HG02763 (cell line): Measurements from ENCODE around the gene MITF.

Source experiments
- ATAC-seq: cut with Tn5 transposase; IDR thresholded peaks from one replicate; pipeline ENCODE4 v1.9.1; 2021; ENCODE audit warnings: mild to moderate bottlenecking, moderate library complexity; ENCODE audit not compliant: unreplicated experiment

Gene MITF

DNA sequence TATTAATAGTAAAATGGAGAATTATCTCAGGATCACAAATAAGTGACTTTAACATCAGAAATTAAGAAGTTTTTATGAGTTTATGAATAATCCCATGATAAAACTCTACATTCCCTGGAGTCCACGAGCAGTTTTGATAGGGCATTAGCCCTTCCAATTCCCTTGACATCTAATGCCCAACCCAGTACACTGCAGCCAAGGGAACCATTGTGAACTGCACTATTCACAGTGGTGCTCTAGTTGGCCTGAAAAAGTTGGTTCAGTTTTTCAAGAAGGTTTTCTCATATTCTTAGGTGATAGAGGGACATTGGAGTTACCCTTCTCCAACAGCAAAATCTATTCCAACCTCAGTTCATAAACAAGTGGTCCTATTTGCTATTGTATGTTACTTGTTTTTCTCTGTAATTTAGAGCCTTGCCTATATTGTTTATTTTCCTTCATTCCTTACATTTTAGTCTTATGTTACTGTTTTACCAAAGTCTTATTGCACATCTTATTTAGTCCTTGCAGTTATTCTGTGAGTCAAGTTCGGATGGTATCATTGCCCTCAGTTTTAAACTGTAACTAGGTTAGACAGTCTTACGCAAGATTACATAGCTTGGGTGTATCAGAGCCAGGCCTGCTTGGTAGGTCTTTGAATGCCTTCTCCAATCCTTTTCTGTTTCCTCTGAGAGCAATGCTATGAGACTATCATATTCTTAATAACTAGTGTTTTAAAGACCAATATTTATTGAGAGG lies 202.3 kb downstream of the MITF start:
- ATAC-seq, result no peak

DNA sequence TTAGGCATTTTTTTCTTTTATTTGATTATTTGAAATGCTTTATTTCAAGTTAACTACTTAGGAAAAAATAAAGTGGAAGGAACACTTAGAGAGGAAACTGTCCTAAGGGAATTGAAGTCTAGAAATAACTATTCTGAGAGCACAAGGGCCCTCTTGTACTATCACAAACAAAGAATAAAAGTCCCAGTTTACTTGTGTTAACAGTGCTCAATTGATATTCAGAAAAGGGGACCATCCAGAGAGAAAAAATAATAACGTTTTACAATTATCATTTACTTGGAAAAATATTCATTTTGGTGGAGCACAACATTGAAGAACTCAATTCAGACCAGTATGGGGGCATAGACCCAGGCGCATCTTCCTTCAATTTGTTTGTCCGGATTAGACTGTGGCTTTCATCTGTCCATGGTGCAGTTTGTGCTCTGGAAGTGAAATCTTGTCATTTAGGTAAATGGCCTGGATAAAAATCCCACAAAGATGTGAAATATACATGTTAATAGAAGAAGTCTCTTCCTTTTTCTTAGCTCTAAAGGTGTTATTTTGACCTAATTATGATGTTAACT lies 205.7 kb downstream of the MITF start:
- ATAC-seq, result no peak

DNA sequence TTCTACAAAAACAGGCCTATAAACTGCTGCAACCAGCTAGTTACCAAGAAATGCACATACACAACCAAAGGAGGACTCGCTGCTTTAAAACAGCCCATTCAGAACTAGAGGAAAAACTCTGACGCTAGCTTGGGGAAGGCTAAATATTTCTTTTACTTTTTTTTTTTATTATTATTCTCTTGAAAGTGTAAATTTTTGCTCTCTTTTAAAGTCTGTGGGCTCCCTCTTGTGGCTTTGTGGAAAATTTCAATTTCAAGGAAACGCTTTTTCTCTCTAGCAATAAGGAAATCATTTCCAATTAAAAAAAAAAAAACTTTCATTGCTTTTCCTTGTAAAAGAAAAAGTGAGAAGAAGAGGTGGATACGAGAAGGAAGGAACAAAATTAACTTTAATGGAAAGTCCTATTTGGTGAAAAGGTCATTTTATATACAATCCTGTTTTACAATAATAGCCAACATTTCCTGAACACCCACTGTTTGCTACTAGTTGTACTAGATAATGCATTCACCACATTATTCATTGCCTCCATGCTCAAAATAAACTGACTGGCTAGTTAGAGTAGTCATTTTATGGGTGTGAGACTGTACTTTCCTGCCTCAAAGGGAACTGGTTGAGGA lies 209.1 kb downstream of the MITF start:
- ATAC-seq, result no peak

DNA sequence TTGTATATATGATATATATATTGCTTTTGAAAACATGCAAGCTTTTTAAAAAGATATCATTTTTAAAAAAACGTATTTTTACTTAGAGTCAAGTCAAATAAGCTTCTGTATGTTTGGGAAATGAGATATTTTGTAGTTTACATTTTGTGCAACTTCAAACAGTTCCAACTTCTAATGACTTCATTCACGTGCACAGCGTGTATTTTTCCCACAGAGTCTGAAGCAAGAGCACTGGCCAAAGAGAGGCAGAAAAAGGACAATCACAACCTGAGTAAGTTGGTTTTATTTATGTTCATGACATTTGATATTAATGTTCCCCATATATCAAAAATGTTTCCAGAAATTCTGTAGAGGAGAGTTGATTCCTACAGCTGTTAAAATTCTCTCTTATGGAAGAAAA lies 212.4 kb downstream of the MITF start:
- no peak for ATAC-seq

DNA sequence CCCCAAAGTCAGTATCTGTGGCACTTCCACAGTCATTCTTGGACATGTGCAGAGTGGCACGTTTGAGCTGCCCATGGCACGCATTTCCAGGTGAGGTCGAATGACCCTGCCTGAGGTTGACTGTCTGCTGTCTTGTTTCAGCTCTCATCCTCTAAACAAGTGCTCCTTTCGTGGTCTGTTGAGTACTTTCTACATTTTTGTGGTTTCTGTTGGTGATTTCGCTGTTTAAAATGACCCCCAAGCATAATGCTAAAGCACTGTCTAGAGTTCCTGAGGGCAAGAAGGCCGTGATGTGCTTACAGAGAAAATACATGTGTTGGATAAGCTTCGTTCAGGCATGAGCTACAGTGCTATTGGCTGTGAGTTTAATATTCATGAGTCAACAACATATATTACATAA lies 220.3 kb downstream of the MITF start:
- no peak for ATAC-seq

DNA sequence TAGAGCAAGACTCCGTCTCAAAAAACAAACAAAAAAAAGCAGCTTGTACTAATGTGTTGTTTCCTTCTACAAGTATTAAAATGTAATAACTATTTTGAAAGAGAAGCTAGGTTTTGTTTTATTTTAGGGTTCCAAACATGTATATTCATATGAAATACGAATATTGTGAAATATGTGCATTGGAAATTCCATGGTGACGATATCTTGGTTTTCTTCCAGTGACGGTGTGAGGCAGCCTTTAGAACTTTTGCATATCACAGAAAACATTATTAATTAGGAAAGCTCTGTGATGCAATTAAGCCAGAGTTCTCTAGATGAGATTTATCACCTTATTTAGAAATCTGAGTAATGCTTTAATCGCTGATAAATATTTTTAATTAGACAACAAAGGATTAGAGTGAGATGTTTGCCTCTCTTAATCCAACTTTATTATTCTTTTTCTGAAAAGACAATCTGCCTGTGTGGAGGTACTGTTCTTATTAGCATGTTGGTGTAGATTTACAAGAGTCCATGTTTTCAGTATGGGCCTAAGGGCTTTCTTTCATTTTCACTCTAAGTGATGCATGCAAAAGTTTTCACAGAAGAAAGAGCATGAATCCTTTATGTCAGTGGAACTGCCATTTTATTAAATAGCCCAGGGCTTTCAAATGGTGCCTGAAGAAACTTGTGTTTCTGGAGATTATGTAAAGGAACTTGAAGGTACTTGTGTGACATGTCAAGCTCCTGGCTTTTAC lies 222.6 kb downstream of the MITF start:
- ATAC-seq, result no peak

DNA sequence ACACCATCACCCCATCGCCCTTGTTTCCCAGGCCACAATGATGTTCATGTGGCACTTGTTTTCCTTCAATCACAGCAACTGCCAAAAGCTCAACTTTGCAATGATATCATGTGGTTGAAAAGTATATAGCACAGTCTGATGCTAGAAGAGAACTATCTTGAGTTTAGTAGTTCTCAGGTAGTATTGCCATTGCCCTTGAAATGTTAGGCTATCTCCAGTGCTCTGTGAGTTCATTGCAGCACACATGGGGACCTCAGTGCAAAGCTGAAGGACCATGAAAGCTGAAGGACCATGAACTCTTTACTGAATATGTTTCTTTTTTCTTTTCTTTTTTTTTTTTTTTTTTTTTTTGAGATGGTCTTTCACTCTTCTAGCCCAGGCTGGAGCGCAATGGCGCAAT lies 224.4 kb downstream of the MITF start:
- no peak for ATAC-seq

DNA sequence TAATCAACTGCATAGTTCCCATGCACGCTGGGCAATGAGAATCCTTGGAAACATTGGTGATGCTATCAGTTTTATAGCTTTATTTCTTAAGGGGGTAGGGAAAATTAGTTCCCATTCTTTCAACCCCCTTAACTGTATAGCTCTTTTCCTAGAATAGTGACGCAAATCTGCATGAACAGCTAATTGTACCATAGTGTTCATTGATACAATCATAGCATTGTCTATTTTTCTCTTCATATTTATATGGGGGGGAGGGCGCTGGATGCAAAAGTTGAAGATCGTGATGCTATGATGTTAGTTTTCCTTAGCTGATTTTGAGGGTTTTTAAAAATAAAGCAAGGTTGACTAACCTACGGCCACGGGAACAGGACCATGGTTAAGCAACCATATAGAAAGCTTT lies 227.9 kb downstream of the MITF start:
- no peak for ATAC-seq

DNA sequence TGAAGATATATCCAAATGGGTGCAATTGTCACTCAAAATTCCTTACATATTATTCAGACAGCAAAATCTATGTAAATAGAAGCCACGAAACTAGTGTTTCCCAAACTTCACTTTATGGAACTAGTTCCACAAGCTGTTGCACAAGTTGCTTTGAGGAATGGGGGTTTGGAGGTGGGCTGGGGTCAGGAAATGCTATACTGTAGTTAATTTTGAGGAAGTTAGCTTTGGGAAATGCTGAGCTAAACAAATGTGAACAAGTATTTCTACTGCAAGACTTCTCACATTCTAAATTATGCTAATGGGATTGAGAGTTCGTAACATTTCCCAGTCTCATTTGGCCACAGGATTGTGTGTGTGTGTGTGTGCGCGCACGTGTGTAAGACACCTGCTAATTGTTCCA lies 231.6 kb downstream of the MITF start:
- ATAC-seq, result no peak

DNA sequence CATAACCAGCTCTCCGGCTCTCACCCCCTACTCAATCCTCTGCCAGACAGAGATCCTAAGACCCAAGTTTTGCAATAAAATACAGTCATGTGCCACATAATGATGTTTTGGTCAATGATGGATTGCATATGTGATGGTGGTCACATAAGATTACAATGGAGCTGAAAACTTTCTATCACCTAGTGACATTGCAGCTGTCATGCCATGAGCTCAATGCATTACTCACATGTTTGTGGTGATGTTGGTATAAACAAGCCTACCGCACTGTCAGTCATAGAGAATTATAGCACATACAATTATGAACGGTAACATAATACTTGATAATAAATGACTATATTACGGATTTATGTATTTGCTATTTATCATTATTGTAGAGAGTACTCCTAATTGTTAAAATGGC lies 233.4 kb downstream of the MITF start:
- ATAC-seq, result no peak

DNA sequence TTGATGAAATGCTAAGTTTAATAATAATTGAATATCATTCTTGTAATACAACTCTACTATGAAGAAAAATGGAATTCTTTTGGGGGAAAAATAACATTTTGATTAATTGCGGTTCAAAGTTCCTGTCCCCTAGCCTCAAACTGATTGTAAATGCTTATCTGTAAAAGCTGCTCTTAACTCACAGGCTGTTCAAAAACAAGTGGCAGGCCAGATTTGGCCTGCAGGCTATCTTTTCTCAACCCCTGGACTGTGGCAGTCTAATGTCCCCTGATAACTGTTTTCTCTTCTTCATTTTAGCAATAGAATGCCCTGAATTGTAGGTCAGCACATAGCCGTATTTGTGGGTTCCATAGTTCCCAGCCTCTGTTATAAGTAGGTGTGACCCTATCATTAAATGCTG lies 236.8 kb downstream of the MITF start:
- ATAC-seq, result no peak

DNA sequence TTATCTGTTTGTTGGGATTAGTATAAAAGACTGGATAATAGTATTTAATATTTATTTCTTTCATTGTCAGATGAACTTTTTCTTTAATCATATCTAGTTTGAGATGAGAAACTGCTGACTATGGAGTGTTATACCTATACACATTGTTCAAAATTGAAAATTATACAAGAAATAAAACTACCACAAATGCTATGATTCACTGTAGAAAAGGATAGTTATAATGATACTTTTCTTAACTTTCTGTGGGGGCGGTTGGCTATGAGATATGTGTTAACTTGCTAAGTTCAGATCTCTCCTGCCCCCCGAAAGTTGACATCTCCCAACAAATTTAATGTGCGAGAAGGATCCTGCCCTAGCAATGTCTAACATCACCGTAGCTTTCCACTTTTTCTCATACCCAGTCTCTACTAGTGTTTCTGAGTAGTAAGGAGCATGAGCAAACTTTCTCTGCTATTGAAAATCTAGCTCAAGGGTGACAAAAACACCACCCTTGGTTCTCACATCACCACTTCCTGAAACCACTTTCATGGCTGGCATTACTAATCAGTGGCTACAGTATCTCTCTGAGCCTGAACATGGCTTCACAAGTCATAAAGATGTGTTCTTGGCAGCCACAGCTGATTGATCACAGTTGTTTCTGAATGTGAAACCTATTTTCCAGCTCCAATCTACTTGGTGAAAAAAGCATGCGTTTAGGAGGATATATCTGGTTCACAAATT lies 244.4 kb downstream of the MITF start:
- ATAC-seq, result no peak

DNA sequence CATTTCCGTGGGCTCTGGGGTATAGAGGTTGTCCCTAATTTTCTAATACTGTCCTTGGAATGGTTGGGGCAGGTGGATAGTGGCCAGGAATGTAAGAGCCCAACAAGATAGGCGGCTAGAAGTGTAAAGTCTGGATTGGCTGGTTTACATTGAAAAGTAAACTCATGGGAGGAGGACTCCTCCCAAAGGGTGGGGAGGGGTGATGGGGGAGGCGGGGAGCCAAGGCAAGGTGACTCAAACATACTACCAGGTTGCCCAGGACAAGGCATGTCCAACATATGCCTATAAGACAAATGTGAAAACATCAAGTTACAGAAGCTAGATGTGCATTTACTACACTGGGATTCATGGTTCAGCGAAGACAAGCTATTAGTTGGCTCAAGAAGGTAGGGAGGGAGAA lies 246.0 kb downstream of the MITF start:
- ATAC-seq, result no peak

DNA sequence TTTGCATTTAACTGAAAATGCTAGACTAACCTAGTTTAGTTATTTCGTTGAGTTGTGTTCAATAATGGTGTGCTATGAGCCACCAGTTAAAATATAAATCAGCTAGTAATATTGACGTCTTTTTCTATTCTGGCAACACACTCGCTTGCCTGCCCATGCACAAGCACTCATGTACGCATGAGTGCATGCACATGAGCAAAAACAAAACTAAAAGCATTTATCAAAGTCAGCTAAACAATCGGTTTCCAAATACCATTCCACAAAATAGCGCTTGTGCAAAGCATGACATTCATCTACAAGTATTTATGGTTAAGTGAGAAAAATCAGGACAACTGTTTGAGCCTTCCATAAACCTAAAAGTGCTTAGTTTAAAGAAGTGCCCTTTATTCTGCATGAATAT lies 247.2 kb downstream of the MITF start:
- no peak for ATAC-seq

DNA sequence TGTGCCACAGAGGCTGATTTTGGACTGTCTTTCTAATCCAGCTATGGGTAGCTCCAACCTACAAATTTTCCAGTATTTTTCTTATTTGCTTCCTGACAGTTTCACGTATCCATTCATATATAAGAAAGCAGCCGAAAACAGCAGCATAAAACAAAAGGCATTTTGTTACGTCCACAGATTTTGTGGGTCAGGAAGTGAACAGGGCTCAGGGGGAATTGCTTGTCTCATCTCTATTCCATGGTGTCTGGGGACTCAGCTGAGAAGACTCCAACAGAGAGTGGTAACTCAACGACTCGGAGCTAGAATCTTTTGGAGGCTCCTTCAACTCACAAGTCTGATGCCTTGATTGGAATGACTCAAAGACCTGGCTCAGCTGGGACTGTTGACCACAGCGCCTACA lies 248.6 kb downstream of the MITF start:
- no peak for ATAC-seq

DNA sequence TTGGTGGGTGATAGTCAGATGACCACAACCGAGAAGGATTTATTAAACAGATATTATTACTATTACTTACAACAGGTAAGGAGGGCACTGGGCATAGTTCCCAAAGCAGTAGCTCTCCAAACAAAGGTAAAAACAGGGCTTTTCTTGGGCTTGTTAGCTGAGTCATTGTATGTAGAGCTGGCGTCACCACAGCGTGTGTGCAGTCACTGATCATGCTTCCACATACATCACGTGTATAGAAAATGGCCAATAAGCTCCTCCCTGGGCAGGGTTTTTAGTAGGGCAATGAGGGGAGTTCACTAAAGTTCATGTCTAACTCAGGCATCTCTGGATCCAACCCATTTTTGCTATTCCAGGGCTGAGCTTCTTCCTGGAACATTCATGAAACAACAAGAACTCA lies 254.5 kb downstream of the MITF start:
- no peak for ATAC-seq

DNA sequence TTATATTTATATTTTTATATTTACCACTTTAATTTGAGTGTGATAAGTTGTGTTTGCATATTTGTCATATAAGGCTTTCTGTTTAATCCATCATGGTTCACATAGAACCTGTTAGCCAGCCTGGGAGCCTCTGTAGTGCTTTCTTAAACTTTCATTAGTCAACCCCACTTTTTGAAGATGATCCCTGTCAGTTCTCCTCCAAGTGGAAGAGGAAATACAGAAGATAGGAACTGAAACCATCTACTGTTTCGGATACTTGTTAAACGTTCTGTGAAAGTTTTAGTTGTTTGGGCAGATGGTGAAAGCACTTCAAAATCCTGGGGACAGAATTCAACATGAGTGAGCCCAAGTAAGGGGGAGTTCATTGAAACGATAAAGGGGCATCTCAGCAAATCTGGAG lies 255.7 kb downstream of the MITF start:
- no peak for ATAC-seq

DNA sequence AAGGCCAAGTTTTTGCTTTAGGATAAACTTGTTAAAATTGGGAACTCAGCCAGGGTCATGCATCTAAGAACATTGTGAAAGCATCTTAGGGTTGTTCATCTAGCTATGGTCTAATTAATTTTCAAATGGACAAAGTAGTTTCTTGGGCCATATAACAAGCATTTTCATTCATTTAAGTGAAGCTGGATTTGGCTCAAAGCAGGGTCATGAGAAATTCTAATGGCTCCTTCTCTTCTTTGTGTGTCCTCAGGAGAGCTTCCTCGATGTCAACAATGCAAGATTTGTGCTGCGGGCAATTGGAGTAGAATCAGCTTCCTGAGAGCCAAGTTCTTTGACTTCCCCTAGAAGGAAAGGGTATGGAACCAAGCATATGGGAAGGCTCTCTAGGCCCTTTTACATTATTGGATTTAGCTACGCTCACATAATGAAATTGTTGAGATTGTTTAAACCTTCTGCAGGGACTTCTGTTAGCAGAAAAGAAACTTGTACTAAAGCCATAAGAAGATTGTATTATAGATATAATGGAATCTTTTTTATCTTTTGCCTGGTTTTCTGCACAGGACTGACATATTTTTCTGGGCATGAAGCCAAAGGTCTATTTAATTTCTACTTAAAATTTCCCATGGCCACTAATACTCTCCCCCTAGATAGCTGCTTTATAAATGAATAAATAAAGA lies 258.5 kb downstream of the MITF start:
- no peak for ATAC-seq

DNA sequence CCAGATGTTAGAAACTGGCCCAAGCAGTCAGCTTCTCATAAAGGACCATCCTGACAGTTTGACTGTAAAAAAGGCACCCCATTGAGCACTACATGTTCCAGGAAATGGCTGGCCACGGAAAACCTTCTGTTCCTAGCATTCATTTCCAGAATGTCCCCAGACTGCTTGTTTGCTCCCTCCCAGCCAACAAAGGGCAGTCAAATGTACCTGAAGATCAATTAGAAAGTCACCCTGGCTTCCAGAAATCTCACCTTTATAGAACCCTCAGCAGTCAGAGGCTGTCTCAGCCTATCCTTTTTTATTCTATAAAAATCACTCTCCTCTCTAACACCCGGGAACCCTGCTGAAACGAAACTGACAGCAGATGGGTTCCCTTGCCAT lies 259.5 kb downstream of the MITF start:
- no peak for ATAC-seq

DNA sequence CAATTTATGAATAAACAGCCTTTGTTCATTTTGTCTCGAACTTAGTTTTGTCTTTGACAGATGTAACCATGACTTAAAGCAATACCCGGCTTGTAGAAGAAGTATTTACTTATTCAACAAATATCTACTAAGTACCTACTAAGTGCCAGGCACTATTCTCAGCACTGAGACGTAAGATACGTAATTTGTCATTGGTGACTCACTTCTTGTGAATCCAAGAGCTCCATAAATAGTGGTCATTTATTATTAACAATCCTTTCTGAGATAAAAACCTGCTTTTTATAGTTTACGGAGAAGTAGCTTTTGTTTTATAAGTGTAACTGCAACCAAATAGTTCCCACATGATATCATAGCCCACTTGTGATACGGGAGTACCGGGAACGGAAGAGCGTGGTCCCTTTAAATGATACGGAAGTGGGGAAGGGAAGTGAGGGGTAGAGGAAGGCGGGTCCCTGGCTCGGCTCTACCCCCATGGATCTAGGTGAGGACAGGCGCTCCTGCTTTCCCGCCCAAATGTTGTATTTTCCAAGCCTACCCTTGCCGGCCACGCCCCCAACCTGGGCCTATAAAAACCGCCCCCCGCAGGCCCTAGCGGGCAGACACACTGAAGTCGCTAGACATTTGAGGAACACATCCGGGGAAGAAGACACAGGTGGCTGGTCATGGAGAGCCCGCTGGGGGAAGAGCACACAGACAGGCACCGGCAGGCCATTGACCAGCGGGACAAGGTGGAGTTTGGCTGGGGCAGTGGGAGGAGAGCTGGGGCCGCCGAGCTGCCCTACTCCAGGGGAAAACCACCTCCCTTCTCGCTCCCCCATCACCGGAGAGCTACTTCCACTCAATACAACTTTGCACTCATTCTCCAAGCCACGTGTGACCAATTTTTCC lies 260.1 kb downstream of the MITF start, which contains the start of gene SAMMSON:
TSS of gene SAMMSON (plus strand) at position 594 of the 888 bp plus-strand sequence.
- ATAC-seq, result no peak
